Superior temporal gyrus (tissue), 1 donor: Measurements from ENCODE around the gene HMGCS1.
A peak's percentile ranks its signal among the peaks of the same experiment; 100 is the strongest.
"Not testable (repeated sequence)": the region's sequence is repeated elsewhere in the genome, so short reads cannot be mapped to it uniquely, and the experiment has no call there.

Experiments used
- DNase-seq: peaks from one replicate; pipeline ENCODE4 v3.0.0-alpha.2; 2016; ENCODE audit errors: extremely low spot score

HMGCS1 gene

DNA sequence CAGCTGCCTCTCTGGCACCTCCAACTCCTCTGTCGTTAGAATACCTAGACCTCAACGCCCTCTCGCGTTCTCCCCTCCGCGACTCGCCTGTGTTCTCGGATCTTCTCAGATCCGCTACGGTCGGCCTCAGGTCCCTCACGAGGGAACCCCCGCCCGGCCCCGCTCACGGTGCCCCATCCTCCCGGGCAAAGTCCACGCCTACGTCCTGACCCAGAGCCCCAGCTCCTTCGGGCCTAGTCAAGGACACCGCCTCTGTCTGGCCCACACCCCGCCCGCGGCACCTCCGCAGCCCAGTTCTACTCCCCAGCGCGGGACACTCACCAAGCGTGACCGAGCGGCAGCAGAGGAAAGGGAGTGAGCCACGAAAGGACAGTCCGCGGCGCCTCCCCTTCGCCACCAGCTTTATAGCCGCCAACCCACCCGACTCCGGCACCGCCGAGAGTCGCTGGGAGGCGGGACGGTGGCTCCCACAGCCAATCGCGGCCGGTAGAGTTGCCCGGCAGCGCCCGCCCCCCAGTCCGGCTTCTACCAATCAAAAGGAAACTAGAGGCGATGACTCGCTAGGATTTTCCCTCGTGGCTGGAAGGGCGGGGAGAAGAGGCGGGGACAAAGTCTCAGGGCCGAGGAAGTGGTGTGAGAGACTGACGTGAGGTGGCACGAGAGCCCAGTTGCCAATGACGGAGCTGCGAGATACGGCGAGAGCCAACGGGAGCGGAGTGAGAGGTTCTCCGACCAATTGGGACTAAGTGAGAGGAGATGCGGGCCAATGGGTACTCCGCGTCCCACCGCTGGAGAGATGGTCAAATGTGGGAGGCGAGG lies at the start of gene HMGCS1:
TSS of gene HMGCS1 (minus strand) at position 378 of the 819 bp plus-strand sequence. CDS start 14,447 bp downstream, outside the sequence.
- peak; percentile 99 for DNase-seq

GRCh38 chr5:43358726-43359125 lies 45.5 kb upstream of the HMGCS1 start:
- DNase-seq = no peak

DNA sequence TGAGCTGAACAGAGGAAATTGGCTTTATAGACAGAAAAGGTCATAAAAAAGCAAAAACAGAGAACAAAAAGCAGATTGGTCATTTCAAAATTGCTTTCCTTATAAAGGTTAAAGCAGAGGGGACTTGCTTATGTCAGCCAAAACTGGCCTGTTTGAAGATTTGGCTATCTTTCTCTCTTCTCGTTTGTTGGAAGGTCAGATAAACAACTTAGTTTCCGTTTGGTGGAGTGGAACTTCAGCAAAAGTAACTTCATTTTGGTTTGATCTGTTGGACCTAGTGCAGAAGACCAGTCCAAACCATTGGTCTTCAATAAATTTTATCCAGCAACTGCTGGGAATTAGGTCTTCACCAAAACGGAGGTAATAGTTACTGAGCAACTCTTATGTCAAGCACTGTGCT lies 45.1 kb upstream of the HMGCS1 start:
- no peak for DNase-seq

DNA sequence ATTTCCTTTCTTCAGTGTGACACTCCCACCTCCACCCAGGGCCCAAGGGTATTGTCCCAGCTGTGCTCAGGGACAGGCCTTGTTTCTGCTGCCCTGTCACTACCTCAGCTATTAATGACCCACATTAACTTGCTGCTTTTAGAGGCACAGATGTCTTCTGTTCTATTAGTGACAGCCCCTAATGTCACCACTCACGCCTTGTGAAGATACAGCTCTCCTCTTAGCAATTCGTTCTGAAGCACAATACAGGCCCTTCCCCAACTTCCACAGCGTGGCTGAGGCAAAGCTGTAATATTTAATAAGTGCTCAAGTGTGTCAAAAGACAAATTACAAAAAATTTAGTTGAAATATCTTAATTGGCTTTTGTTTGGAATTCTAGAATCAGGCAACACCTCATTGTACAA lies 44.7 kb upstream of the HMGCS1 start:
- DNase-seq = no peak

DNA sequence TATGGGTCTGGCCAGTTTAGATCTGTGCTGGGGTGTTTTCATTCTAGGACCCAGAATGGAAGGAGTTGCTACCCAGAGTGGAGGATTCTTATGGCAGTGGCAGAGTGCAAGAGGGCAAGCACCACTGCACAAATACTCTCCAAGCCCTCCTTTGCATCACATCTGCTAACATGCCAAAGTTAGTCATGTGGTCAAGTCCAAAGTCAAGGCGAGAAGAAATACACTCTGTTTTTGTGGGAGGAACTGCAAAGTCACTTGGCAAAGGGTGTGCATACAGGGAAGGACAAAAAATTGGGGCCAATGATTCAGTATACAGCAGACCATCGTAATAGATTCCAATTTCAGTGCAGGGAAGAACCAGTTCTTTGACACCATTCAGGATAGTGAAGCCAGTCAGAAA lies 43.9 kb upstream of the HMGCS1 start:
- no peak for DNase-seq

DNA sequence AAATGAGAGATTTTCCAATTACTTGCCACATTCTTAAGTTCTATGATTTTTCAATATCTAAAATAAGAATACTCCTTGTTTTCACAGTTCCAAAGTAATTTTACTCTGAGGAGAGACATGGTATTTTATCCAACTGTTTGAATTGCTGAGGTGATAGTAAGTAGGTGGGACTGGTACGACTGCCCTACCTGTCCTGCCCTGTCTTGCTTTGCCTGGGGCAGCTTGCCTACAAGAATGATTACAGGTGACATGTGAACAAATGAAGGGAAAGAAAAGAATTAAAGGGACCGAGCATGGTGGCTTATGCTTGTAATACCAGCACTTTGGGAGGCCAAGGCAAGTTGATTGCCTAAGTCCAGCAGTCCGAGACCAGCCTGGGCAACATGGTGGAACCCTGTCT lies 41.6 kb upstream of the HMGCS1 start:
- DNase-seq = no peak

DNA sequence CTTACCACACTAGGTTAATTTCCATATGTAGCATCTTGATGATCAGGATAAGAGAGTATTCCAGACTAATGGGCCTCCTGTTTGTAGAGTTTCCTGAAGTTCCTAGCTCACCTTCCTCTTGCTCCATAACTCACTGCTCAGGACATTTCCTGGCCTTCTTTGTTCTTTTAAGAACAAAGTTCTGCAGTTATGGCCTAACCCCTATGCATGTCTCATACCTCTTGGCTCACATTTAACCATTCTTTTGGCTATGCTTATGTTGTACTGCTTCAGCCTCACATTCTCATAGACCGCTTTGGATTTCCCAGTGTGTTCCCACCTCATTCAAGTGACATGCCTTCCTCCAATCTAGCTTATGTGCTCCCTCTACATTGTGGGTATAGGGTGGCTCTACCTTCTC lies 40.5 kb upstream of the HMGCS1 start:
- DNase-seq = no peak

DNA sequence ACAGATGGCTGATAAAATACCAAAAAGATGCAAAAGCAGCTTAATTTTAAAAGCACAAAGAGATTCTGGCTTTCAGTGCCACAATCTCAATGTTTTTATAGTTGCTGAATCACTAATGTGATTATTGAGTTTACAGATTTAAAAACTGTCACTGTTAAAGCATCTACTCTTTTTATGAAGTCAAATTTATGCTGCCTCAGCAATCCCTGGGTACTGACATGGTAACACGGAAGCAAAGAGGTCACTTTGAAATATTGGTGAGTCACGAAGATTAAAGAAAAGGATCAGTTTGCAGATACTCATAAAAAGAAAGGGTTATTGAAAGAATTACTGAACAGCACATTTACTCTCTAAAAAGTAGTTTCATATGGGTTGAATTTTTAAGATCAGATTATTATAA lies 39.7 kb upstream of the HMGCS1 start:
- no peak for DNase-seq

DNA sequence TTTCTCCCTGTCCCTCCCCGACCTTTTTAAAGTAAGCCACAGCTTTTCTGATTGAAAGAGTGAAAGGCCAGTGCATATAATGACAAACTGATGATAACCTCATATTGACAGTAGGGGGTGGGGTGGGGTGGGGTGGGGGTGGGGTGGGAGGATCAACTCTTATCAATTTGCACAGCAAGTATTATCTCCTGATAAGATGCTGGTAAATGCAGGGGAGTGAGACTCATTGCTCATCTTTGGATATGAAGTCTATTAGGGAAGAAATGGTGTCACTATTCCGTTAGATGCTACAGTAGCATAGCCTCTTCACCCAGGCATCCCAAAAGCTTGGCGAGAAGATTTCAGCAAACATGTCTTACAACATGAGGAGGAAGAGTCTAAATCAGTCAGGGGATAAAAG lies 38.9 kb upstream of the HMGCS1 start:
- DNase-seq = no peak

DNA sequence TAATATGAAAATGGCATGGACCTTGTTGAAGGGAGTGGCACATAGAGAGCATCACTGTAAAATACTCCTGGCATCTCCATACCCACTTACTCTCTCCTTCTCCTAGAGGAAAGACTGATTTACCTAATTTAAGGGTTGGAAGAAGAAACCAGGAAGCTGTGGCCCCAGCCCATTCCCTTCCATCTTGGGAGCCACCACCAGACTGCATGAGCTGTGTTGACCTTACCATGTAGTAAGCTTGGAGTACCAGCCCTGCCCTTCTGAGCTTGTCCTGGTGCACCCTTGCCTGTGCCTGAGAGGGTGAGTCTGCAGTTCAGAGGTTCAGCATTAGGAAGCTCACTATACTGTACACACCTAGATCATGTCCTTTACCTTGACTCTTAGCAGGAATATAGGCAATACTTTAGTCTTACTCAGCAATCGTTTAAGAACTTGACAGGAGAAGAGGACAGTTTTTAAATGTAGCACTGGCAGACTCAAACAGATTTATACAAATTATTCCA lies 35.7 kb upstream of the HMGCS1 start:
- DNase-seq = no peak

DNA sequence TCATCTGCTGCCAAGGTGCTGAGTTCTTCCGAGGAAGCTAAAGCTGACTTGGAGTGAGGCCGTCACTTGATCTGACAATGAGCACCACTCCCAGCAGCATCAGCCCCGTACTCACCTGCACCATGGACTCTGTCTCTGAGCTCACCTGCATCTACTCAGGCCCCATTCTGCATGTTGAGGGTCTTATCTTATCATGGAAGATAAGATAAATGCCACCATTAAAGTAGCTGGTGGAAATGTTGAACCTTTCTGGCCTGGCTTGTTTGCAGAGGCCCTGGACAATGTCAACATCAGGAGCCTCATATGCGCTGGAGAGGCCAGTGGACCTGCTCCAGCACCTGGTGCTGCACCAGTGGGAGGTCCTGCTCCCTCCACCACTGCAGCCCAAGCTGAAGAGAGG lies 35.0 kb upstream of the HMGCS1 start:
- no peak for DNase-seq

DNA sequence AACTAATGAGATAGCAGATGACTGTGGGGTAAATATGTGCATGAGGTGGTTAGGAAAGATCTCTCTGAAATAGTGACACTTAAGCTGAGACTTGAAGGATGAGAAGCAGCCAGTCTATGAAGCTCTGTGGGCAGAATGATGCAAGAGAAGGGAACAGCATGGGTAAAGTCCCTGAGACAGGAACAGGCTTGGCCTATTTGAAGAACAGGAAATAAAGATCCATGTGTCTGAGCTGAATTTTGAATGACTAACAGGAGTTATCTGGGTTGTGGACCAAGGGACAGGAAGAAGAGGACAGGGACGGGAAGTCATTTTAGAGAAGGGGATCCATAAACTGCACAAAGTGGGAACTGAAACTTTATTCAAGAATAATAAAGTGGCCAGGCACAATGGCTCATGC lies 25.6 kb upstream of the HMGCS1 start:
- DNase-seq = no peak

GRCh38 chr5:43336159-43336558 lies 22.9 kb upstream of the HMGCS1 start:
- no peak for DNase-seq

DNA sequence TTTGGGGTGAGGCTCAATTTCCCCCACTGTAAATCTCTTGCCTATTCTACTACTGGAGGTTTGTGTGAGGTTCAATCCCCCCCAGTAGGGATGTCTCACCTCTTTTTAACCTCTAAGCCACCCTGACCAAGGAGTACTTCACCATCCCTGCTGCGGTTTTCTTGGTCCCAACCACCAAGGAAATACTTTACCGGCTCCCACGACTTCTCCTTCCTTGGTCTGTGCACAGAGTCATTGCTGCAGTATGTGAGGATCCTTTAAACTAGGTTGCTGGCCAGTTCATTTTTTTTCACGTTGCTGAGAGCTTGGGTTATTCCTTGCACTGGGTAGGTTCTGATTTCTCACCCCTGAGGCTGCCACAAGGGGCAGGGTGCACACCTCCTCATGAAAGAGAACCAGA lies 22.5 kb upstream of the HMGCS1 start:
- DNase-seq = no peak

DNA sequence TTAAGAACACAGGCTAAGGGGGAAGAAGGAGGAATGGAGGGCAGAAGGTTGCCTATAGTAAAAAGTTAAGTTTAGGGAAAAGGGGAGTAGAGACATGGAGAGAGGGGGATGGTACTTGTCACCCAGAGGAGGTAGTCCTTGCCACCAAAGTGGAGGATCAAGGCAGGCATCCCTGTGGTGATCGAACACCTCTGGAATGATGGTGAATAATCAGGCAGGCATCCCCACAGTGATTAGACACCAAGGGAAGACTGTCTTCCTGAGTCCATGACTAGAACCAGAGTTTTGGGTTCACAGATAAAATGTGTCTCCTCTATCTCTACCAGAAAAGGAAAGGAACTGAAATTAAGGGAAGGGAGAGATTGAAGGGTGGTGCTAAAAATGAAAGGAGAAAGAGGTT lies 19.2 kb upstream of the HMGCS1 start:
- DNase-seq = no peak

GRCh38 chr5:43325624-43326023 lies 12.4 kb upstream of the HMGCS1 start:
- not testable (repeated sequence) for DNase-seq

- DNase-seq = not testable (repeated sequence)
These were observed 10.3 kb upstream of the HMGCS1 start for GRCh38 chr5:43323488-43323887.

DNA sequence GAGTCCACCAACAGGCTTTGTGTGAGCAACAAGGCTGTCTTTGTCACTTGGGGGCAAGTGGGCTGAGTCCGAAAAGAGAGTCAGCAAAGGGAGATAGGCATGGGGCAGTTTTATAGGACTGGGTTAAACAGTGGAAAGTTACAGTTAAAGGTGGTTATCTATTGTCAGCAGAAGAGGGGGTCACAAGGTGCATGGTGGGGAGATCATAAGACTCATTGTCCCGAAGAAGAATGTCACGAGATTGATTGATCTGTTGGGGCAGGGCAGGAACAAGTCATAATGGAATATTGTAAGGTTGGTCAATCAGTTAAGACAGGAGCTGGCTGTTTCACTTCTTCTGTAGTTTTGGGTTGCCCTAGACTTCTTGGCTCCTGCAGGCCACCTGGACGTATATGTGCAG lies 7.6 kb upstream of the HMGCS1 start:
- no peak for DNase-seq

- DNase-seq = no peak
These were observed 3.2 kb upstream of the HMGCS1 start for GRCh38 chr5:43316421-43316820.

GRCh38 chr5:43315682-43316081 lies 2.5 kb upstream of the HMGCS1 start:
- no peak for DNase-seq

DNA sequence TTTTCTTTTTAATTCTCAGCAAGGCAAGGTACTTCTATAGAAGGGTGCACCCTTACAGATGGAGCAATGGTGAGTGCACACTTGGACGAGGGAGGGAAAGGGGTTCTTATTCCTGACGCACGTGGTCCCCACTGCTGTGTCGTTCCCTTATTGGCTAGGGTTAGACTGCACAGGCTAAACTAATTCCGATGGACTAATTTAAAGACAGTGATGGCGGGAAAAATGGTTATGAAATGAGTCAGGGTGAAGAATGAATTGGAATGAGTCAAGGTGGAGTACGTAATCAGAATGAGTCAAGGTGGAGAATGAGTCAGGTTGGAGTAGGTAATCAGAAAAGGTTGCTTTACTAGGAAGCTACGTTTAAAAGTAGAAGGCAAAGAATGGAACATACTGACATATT lies 2.1 kb upstream of the HMGCS1 start:
- DNase-seq = no peak

- DNase-seq = no peak
These were observed 1.5 kb upstream of the HMGCS1 start for GRCh38 chr5:43314724-43315123.

DNA sequence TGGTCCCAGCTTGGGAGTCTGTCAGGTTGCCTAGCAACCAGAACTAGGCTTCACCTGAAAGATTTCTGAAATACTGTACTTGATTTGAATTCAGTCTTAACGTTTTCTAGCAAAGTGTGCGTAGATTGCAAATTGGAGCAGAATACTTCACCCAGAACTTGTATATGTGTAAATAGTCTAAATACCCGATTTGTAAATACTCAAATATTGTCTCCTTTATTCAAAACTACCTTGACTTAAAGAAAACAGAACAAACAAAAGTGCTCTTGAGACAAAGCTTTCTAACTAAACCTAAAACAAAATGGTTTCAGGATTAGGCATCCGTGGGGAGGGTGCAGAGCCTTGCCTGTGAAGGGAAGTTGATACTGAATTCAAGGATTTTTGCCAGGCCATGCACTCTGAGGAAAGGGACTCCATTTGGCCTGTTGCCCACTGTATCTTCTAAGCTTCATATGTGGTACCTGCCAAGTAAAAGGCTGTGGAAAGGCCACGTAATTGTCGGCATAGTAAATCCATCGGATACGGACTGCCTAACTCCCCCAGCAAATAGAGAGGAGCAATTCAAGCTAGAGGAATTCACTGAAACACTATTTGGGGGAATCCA lies 744 bp upstream of the HMGCS1 start:
- DNase-seq = no peak

DNA sequence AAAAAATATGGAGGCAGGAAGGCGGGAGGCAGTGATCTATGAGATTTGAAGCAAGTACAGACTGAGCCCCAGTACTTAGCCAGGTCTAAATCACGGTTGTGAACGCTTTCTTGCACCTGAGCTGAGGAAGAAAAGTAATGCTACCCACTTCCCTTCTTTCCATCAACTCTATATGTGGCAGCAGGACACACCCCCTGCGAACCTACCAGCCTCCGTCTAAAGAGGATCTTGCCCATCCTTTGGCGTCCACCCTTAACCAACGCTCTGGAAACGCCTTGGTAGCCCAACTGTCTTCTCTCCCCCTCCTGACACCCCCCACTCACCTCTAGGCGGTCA lies 545 bp downstream of the HMGCS1 start:
- no peak for DNase-seq
